Breast epithelium (tissue), 4 donors: ENCODE results near the gene LAMB3. TPM values are rescaled to one million over a fixed set of nuclear protein-coding genes. Genes with fewer than 3 reads are reported as not detected.
A peak's percentile ranks its signal among the peaks of the same experiment; 100 is the strongest.

Experiments used
- DNase-seq, 2 donors: peaks; one replicate each; pipeline ENCODE4 v3.0.0-alpha.2; 2019; ENCODE audit warnings: low spot score in 2 of 2
- H3K27ac ChIP-seq, 2 donors: fragments of 200-600 bp; sonication (generic) in 1 of 2; one replicate each; pipeline ENCODE4 v1.5.1; 2016 to 2019; ENCODE audit warnings: mild to moderate bottlenecking in 1 of 2
- H3K27me3 ChIP-seq, 2 donors: fragments of 200-600 bp; sonication (generic) in 1 of 2; one replicate each; pipeline versions ENCODE4 v1.5.1 to v1.6.0; 2017 to 2019; ENCODE audit warnings: control low read depth in 1 of 2, mild to moderate bottlenecking in 1 of 2
- H3K36me3 ChIP-seq: fragments of 200-600 bp; one replicate; pipeline ENCODE4 v1.5.1; 2019
- H3K4me1 ChIP-seq, 2 donors: fragments of 200-600 bp; sonication (generic); one replicate each; pipeline ENCODE4 v1.5.1; 2016 to 2019; ENCODE audit warnings: control low read depth in 1 of 2
- H3K4me3 ChIP-seq, 3 donors: fragments of 200-600 bp; sonication (generic); 1 replicate in 2 of 3; 2 replicates in 1 of 3; pipeline ENCODE4 v1.5.1; 2016 to 2019; ENCODE audit warnings: mild to moderate bottlenecking in 3 of 3, moderate library complexity in 2 of 3
- H3K9me3 ChIP-seq, 2 donors: fragments of 200-600 bp; sonication (generic) in 1 of 2; one replicate each; pipeline ENCODE4 v1.5.1; 2016 to 2019; ENCODE audit warnings: control low read depth in 1 of 2
- POLR2A ChIP-seq: fragments of 450-650 bp; IDR thresholded peaks from one replicate; pipeline ENCODE4 v1.6.1; 2016; ENCODE audit warnings: antibody characterized with exemption, mild to moderate bottlenecking, moderate library complexity
- POLR2AphosphoS5 ChIP-seq, 3 donors: sonication (generic); formaldehyde crosslinking; IDR thresholded peaks; one replicate each; pipeline ENCODE4 v1.6.1; 2017; ENCODE audit warnings: antibody characterized with exemption in 3 of 3
- intact Hi-C: fragments of 100-400 bp; cut with DNase I; formaldehyde crosslinking; loops from one replicate; pipeline ENCODE4 v1.15.1; 2023; ENCODE audit warnings: low total_unique reads
- total RNA-seq, 3 donors: library from RNA; depleted of rRNA; stranded (reverse); fragments of >200 nt; gene quantifications; one replicate each; pipeline ENCODE4 v1.1.0, GENCODE V29; 2016
- TF ChIP-seq, protein P1 (sequence below), 3 donors: fragments of 450-650 bp; IDR thresholded peaks; one replicate each; pipeline ENCODE4 v1.5.1; 2016 to 2017; ENCODE audit warnings: antibody characterized with exemption in 3 of 3, mild to moderate bottlenecking in 3 of 3, moderate library complexity in 3 of 3

Gene LAMB3
- total RNA-seq, 3 donors from 2014 or later: 23.9 to 48.0 (median 35.6) TPM

DNA sequence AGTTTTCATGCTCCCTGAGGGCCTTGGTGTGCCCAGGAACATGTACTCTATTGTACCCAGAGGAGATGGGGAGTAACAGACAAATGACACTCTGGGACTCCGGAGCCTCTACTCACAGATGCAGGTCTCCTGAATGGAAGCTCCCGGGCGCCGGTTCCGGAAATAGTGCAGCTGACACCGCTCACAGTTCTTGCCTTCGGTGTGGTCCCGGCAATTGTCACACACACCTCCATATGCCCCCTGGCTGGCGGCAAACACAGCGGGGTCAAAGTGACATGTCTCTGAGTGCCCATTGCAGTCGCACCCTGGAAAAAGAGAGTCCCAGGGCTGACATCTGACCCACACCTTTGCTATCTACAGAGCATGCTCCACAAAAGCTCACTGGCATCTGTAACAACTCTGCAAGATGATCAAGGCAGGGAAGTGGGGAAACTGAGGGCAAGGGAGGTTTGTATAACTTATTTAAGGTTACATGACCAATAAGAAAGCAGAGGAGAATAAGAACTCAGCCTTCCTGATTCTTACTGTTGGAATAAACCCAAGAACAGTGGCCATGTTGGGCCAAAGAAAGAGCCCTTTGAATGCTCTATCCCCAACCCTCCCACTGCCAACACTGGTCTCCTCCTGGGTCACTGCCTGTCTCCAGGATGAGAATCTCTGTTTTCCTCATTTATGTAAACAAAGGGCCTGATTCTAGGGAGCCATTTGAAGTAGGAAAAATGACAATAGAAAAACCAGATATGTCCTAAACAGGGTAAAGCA is 22.4 kb downstream of the LAMB3 start:
- no peak for DNase-seq
- TF ChIP-seq, protein P1, sequence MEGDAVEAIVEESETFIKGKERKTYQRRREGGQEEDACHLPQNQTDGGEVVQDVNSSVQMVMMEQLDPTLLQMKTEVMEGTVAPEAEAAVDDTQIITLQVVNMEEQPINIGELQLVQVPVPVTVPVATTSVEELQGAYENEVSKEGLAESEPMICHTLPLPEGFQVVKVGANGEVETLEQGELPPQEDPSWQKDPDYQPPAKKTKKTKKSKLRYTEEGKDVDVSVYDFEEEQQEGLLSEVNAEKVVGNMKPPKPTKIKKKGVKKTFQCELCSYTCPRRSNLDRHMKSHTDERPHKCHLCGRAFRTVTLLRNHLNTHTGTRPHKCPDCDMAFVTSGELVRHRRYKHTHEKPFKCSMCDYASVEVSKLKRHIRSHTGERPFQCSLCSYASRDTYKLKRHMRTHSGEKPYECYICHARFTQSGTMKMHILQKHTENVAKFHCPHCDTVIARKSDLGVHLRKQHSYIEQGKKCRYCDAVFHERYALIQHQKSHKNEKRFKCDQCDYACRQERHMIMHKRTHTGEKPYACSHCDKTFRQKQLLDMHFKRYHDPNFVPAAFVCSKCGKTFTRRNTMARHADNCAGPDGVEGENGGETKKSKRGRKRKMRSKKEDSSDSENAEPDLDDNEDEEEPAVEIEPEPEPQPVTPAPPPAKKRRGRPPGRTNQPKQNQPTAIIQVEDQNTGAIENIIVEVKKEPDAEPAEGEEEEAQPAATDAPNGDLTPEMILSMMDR (IDR thresholded peaks at IDR 0.05): no peak
- TF ChIP-seq POLR2A (no peak), POLR2AphosphoS5 (IDR thresholded peaks at IDR 0.05) (no peak)
- Histone ChIP-seq H3K36me3 (no peaks in the 10 kb centered on the region), H3K27me3 (no peaks in the 10 kb centered on the region), H3K9me3 (no peaks in the 10 kb centered on the region), H3K27ac (no peak overlapping the region), H3K4me3 (no peak overlapping the region), H3K4me1 (no peaks in the 10 kb centered on the region)
- intact Hi-C loops: no loop called here

DNA sequence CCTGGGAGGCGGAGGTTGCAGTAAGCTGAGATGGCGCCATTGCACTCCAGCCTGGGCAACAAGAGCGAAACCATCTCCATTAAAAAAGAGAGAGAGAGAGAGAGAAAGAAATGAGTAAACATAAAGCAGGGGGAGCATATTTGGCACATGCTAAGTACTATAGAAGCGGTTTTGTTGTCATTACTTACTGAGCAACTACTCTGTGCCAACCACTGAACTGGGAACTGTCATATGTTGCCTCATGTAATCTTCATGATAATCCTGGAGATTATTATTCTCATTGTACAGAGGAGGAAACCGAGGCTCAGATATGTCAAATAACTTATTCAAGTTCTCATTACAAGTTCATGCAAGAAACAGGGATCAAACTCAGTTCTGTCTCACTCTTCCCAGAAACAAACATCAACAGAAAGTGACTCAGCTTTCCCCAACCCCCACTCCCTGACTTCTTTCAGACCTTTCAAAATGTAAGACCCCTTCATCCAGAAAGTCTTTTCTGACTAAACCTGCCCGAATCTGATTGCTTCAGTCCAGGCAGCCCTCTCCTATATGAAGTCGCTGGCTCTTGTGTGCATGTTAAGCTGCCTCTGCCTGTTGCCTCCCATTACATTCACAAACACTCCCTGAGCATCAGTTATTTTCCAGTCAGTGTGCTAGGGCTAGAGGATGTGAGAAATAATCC is 23.5 kb downstream of the LAMB3 start:
- H3K27me3 ChIP-seq: no peaks in the 10 kb centered on the region
- no peaks in the 10 kb centered on the region for H3K9me3 ChIP-seq
- no peaks in the 10 kb centered on the region for H3K4me1 ChIP-seq
- intact Hi-C loops: no loop called here
- TF ChIP-seq, protein P1 (IDR thresholded peaks at IDR 0.05): no peak
- TF ChIP-seq POLR2AphosphoS5 (IDR thresholded peaks at IDR 0.05): no peak
- no peak for TF ChIP-seq POLR2A
- H3K27ac ChIP-seq: no peak overlapping the region
- no peak for DNase-seq
- no peaks in the 10 kb centered on the region for H3K36me3 ChIP-seq
- H3K4me3 ChIP-seq: no peak overlapping the region

- TF ChIP-seq POLR2AphosphoS5 (IDR thresholded peaks at IDR 0.05): no peak
- TF ChIP-seq, protein P1 (IDR thresholded peaks at IDR 0.05): peak; percentile 80 to 82 (median 82)
- intact Hi-C loops: no loop called here
- no peak overlapping the region for H3K27ac ChIP-seq
These were observed 24.5 kb downstream of the LAMB3 start for GRCh38 chr1:209627732-209628196.

DNA sequence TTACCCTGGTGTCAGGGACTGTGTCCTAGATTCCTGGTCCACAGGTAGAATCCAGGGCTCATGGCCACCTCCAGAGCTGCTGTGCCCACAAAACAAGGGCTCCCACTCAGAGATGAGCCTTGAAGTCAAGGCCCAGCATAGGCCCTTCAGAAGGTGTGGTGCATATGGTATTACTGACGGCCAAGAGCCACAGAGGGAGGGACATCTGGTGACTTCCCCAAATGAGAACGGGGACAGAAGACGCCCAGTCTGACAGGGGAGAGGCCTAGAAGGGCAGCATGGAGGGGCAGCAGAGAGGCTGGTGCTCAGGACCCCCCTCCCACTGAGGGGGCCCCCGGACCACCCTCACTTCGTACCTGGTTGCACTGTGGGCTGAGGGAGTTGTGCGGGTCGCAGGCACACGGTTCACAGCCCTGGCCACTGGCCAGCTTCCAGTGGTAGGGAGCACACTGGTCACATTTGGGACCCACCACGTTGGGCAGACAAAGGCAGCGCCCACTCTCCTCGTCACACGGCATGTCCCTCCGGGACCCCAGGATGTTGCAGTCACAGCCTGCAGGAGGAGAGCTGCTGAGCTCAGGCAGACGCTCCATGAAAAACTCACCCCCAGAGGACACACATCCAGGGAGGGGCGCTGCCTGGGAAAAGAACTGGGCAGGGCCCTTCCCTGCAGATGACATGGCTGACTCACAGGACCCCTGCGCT is 25.0 kb downstream of the LAMB3 start:
- Histone ChIP-seq H3K27me3 (no peaks in the 10 kb centered on the region), H3K4me3 (no peak overlapping the region), H3K4me1 (no peaks in the 10 kb centered on the region), H3K9me3 (no peaks in the 10 kb centered on the region), H3K36me3 (no peaks in the 10 kb centered on the region), H3K27ac (no peak overlapping the region)
- TF ChIP-seq, protein P1 (IDR thresholded peaks at IDR 0.05): no peak
- TF ChIP-seq POLR2A (no peak), POLR2AphosphoS5 (IDR thresholded peaks at IDR 0.05) (no peak)
- intact Hi-C loops: no loop called here
- no peak for DNase-seq

More at GRCh38 chr1:209627732-209628196, 24.5 kb downstream of the LAMB3 start:
- Histone ChIP-seq H3K27me3 (no peaks in the 10 kb centered on the region), H3K36me3 (no peaks in the 10 kb centered on the region), H3K9me3 (no peaks in the 10 kb centered on the region), H3K4me1 (no peaks in the 10 kb centered on the region), H3K4me3 (no peak overlapping the region)
- peak in 1 of 2 donors; percentile 67 for DNase-seq
